Ovary (tissue), 9 donors: ENCODE data around the gene PITPNM3. TPM values are rescaled to one million over a fixed set of nuclear protein-coding genes. Genes with fewer than 3 reads are reported as not detected.

Experiments
- DNase-seq, 5 donors: peaks; one replicate each; pipeline ENCODE4 v3.0.0-alpha.2; 2019 to 2020
- H3K27ac ChIP-seq, 2 donors: fragments of 200-600 bp; one replicate each; pipeline versions ENCODE4 v1.5.1 to v1.8.0; 2019 to 2022
- H3K27me3 ChIP-seq: fragments of 200-600 bp; one replicate; pipeline ENCODE4 v1.8.0; 2022
- H3K36me3 ChIP-seq: fragments of 200-600 bp; sonication (generic); one replicate; pipeline ENCODE4 v1.5.1; 2019
- H3K4me1 ChIP-seq: one replicate; pipeline ENCODE4 v1.8.1; 2013; ENCODE audit warnings: mild to moderate bottlenecking, moderate library complexity; ENCODE audit not compliant: insufficient read depth
- H3K4me3 ChIP-seq: fragments of 200-600 bp; sonication (generic); one replicate; pipeline ENCODE4 v1.5.1; 2017
- H3K9me3 ChIP-seq, 2 donors: fragments of 200-600 bp in 1 of 2; sonication (generic) in 1 of 2; one replicate each; pipeline versions ENCODE4 v1.5.1 to v1.8.1; 2013 to 2019; ENCODE audit warnings: mild to moderate bottlenecking in 1 of 2, moderate library complexity in 1 of 2
- CTCF ChIP-seq, 3 donors: fragments of 450-650 bp in 2 of 3; fragments of 200-600 bp in 1 of 3; IDR thresholded peaks; one replicate each; pipeline versions ENCODE4 v1.5.1 to v1.8.0; 2016 to 2022; ENCODE audit warnings: antibody characterized with exemption in 3 of 3, mild to moderate bottlenecking in 1 of 3
- EP300 ChIP-seq: sonication (generic); formaldehyde crosslinking; IDR thresholded peaks from one replicate; pipeline ENCODE4 v1.6.1; 2017; ENCODE audit warnings: antibody characterized with exemption
- POLR2A ChIP-seq: fragments of 450-650 bp; IDR thresholded peaks from one replicate; pipeline ENCODE4 v1.6.1; 2017; ENCODE audit warnings: antibody characterized with exemption, mild to moderate bottlenecking, moderate library complexity
- WGBS, 3 donors: extraction: QIAGEN DNeasy Blood & Tissue Kit in 1 of 3; methylation state at CpG; one replicate each; pipeline versions ENCODE4 v1.1.5 to v1.1.7; 2013 to 2017; 5-methylcytosine and 5-hydroxymethylcytosine counted together
- intact Hi-C, 4 donors: fragments of 100-400 bp; cut with DNase I; formaldehyde crosslinking; loops; one replicate each; pipeline versions ENCODE4 v1.11.0 to v1.15.1; 2022 to 2023
- polyA plus RNA-seq, 2 donors: library from polyadenylated mRNA; stranded (reverse); fragments of 200-250 nt in 1 of 2; fragments of 350-450 nt in 1 of 2; fragmentation: Illumina TruSeq in 1 of 2; extraction: RNeasy Lipid Tissue Mini Kit (QIAGEN cat#74804) in 1 of 2; gene quantifications; one replicate each; pipeline ENCODE4 v1.2.3, GENCODE V29; 2013 to 2014
- total RNA-seq, 7 donors: library from RNA; depleted of rRNA in 2 of 7; stranded (reverse); fragments of >200 nt in 2 of 7; fragmentation: NEBNext Ultra II Directional in 3 of 7; extraction: Animal tissue kit (Norgen Biotek cat#: 25700) in 3 of 7; gene quantifications; one replicate each; pipeline versions ENCODE4 v1.1.0 to v1.2.4, GENCODE V29; 2016 to 2023
- donor health status: DM: no; HTN: no; CAD: no; lungs with moderate emphysema.
- donor health status: DM: no; HTN: no; CAD: no.
- donor health status: Bipolar disorder and iron deficiency.
- donor health status: DM: yes; HTN: yes; CAD: no.
- donor health status: DM: no; HTN: no; CAD: no.
- donor health status: DM: yes; HTN: yes; CAD: no.

PITPNM3 gene
- total and polyA plus RNA-seq, 9 donors, result 10.0 to 68.7 (median 17.9) TPM

DNA sequence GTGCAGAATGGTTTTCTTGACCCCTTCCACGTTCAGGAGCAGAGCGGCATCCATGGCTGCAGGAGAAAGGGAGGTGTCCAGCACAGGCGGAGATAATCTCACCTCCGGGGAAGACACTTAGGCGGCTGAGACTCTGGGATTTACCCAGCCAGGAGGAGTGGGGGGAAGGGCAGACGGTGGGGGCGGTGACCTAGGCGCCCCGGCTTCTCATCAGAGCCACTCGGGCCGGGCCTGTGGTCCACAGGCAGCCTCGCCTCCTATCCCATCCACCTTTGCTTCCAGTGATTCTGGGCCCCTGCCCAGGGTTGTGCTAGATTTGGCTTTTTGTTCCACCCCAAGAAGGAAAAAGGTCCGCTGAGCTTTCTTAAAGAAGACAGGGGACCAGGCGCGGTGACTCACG, 121.3 kb downstream of the PITPNM3 start, which contains the start of gene AIPL1:
Gene AIPL1, minus strand, starts transcription at position 71 of the 400 bp plus-strand sequence. Its CDS starts 17 bp downstream, at position 54.
- H3K27me3 ChIP-seq, result no peaks in the 10 kb centered on the region
- H3K4me1 ChIP-seq, result no peaks in the 10 kb centered on the region
- TF ChIP-seq CTCF (IDR thresholded peaks at IDR 0.05) (no peak), POLR2A (no peak), EP300 (no peak)
- no peaks in the 10 kb centered on the region for H3K36me3 ChIP-seq
- H3K4me3 ChIP-seq, result no peak within 1 kb of the TSS
- no peak for DNase-seq
- H3K9me3 ChIP-seq, result no peaks in the 10 kb centered on the region
- H3K27ac ChIP-seq, result no peak within 1 kb of the TSS
- WGBS, 3 donors, result 67 to 76% (median 73%) methylated on average over 16 of the region's 16 CpGs
- intact Hi-C loops, result no loop called here

- Histone ChIP-seq H3K4me1 (no peaks in the 10 kb centered on the region), H3K4me3 (no peak overlapping the region), H3K27me3 (no peaks in the 10 kb centered on the region), H3K9me3 (no peaks in the 10 kb centered on the region), H3K27ac (no peak overlapping the region), H3K36me3 (no peaks in the 10 kb centered on the region)
- TF ChIP-seq EP300, result no peak
- no peak for TF ChIP-seq POLR2A
- intact Hi-C loops, result no loop called here
- DNase-seq, result no peak
These were observed 125.6 kb downstream of the PITPNM3 start for GRCh38 chr17:6430769-6431168.

DNA sequence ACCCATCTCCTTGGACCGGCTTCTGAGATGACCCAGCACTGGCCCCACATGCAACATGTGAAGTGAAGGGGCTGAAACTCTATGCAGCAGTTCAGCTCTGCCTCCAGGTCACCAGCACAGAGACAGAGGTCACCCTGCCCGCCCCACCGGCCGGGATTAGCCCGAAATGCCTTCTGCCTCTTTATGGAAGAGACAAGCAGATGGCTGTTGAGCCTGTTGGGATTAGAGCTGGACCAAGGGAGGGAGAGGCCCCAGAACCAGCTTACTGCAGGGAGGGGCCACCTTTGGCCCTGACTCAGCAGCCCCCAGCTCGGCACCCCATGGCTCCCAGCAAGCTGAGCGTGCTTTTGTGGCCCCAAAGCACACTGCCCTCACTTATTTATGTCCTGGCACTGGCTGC, 127.1 kb downstream of the PITPNM3 start:
- H3K4me1 ChIP-seq, result no peaks in the 10 kb centered on the region
- H3K27me3 ChIP-seq, result no peaks in the 10 kb centered on the region
- WGBS, 3 donors, result 84 to 85% (median 84%) methylated on average over 7 of the region's 7 CpGs
- H3K4me3 ChIP-seq, result no peak overlapping the region
- H3K36me3 ChIP-seq, result no peaks in the 10 kb centered on the region
- H3K27ac ChIP-seq, result no peak overlapping the region
- no peak for DNase-seq
- no peaks in the 10 kb centered on the region for H3K9me3 ChIP-seq
- intact Hi-C loops, result no loop called here
- no peak for TF ChIP-seq CTCF (IDR thresholded peaks at IDR 0.05)
- no peak for TF ChIP-seq POLR2A
- TF ChIP-seq EP300, result no peak

DNA sequence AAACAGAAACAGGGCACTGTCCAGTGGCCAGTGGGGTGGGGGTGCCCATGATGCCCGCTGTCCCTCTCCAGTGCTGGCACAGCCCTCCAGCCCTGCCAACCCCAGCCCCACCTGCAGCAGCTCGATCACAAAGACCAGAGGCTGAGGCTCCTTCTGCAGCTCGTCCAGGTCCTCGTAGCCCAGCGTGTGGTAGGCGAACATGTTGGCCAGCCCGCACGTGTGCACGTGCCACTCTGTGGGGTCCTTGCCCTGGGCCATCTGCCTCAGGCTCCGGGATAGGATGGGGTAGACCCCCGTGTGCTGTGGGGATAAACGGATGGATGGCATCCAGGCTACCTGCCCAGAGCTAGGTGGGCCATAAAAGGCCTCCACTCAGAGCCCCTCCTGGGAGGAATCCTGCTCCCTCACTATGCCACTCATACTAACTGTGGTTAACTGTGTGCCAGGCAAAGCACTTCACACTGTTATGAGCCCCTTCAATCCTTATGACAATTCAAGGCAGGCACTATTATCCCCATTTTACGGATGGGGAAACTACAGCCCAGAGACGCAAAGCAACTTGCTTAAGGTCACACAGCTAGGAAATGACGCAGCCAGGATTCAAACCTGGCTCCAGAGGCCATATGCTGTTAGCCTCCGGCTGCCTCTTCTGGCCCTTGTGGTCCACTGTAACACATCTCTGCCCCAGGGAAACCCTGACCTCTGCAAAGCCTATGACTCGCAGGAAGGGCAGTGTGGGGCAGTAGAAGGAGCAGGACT, 128.0 kb downstream of the PITPNM3 start:
- H3K4me1 ChIP-seq, result no peaks in the 10 kb centered on the region
- intact Hi-C loops, result no loop called here
- 84 to 90% (median 84%) methylated on average over 17 of the region's 17 CpGs for WGBS, 3 donors
- no peak overlapping the region for H3K4me3 ChIP-seq
- H3K27me3 ChIP-seq, result no peaks in the 10 kb centered on the region
- no peaks in the 10 kb centered on the region for H3K36me3 ChIP-seq
- no peak overlapping the region for H3K27ac ChIP-seq
- no peak for DNase-seq
- no peak for TF ChIP-seq POLR2A
- no peak for TF ChIP-seq EP300
- TF ChIP-seq CTCF (IDR thresholded peaks at IDR 0.05), result no peak
- H3K9me3 ChIP-seq, result no peaks in the 10 kb centered on the region

GRCh38 chr17:6427279-6427781, 129.0 kb downstream of the PITPNM3 start:
- Histone ChIP-seq H3K9me3 (no peaks in the 10 kb centered on the region), H3K4me3 (no peak overlapping the region), H3K27ac (no peak overlapping the region), H3K36me3 (no peaks in the 10 kb centered on the region), H3K4me1 (no peaks in the 10 kb centered on the region), H3K27me3 (no peaks in the 10 kb centered on the region)
- TF ChIP-seq POLR2A (no peak), EP300 (no peak), CTCF (IDR thresholded peaks at IDR 0.05) (no peak)
- 44 to 60% (median 55%) methylated on average over 7 of the region's 7 CpGs for WGBS, 3 donors
- DNase-seq, result no peak
- intact Hi-C loops, result no loop called here
